Endodermal cell (in vitro differentiated cells): Measurements from ENCODE around the gene EIF4E3. TPM values are rescaled to one million over a fixed set of nuclear protein-coding genes. Genes with fewer than 3 reads are reported as not detected.

Experiments
- DNase-seq: peaks from one replicate; pipeline ENCODE4 v3.0.0-alpha.2; 2017
- H3K27ac ChIP-seq: 2 replicates; pipeline ENCODE4 v1.5.1; 2013; ENCODE audit warnings: mild to moderate bottlenecking, low read depth, low read length, moderate library complexity
- H3K27me3 ChIP-seq: 2 replicates; pipeline ENCODE4 v1.6.1; 2013; ENCODE audit warnings: mild to moderate bottlenecking, low read length, moderate library complexity; ENCODE audit not compliant: insufficient read depth, control insufficient read depth, poor library complexity, severe bottlenecking
- H3K36me3 ChIP-seq: 2 replicates; pipeline ENCODE4 v1.7.0; 2013; ENCODE audit warnings: mild to moderate bottlenecking, low read length, moderate library complexity; ENCODE audit not compliant: control insufficient read depth, insufficient read depth
- H3K4me1 ChIP-seq: one replicate; pipeline ENCODE4 v1.7.0; 2013; ENCODE audit warnings: low read length; ENCODE audit not compliant: control insufficient read depth, insufficient read depth
- H3K4me3 ChIP-seq: 2 replicates; pipeline ENCODE4 v1.5.1; 2013; ENCODE audit warnings: mild to moderate bottlenecking, low read length, moderate library complexity
- H3K9ac ChIP-seq: 2 replicates; pipeline ENCODE4 v1.6.1; 2013; ENCODE audit warnings: mild to moderate bottlenecking, low read length, moderate library complexity; ENCODE audit not compliant: poor library complexity, severe bottlenecking; ENCODE audit errors: extremely low read depth
- H3K9me3 ChIP-seq: 2 replicates; pipeline ENCODE4 v1.6.1; 2013; ENCODE audit warnings: mild to moderate bottlenecking, low read length, moderate library complexity; ENCODE audit not compliant: control insufficient read depth
- H3K27ac Mint-ChIP-seq: 2 replicates; pipeline ENCODE4 v1.8.0; 2020; ENCODE audit warnings: mixed read lengths
- H3K27me3 Mint-ChIP-seq: 2 replicates; pipeline ENCODE4 v1.8.0; 2021; ENCODE audit warnings: mild to moderate bottlenecking, mixed read lengths; ENCODE audit not compliant: insufficient read depth
- H3K36me3 Mint-ChIP-seq: 2 replicates; pipeline ENCODE4 v1.8.0; 2020; ENCODE audit warnings: low read depth, mixed read lengths
- H3K4me1 Mint-ChIP-seq: 2 replicates; pipeline ENCODE4 v1.8.0; 2020; ENCODE audit warnings: mixed read lengths
- H3K4me3 Mint-ChIP-seq: 2 replicates; pipeline ENCODE4 v1.8.0; 2020; ENCODE audit warnings: mild to moderate bottlenecking, moderate library complexity, mixed read lengths
- H3K9me3 Mint-ChIP-seq: 2 replicates; pipeline ENCODE4 v1.8.0; 2020; ENCODE audit warnings: mild to moderate bottlenecking, mixed read lengths
- CTCF ChIP-seq: fragments of 200-600 bp; sonication (generic); conservative IDR thresholded peaks from 2 replicates; pipeline ENCODE4 v1.5.0; 2021; ENCODE audit warnings: antibody characterized with exemption, mild to moderate bottlenecking
- WGBS, 2 experiments: methylation state at CpG; one replicate each; pipeline versions ENCODE4 v1.1.5 to v1.1.7; 2013; ENCODE audit warnings: missing lambda C conversion rate in 2 of 2, mixed read lengths in 1 of 2; ENCODE audit not compliant: insufficient coverage in 1 of 2, insufficient read length in 1 of 2; 5-methylcytosine and 5-hydroxymethylcytosine counted together
- total RNA-seq, 2 donors: library from RNA; stranded (reverse); fragmentation: NEBNext Ultra II Directional in 1 of 2; extraction: Animal tissue kit (Norgen Biotek cat#: 25700) in 1 of 2; gene quantifications; 2 replicates in 1 of 2; 3 replicates in 1 of 2; pipeline ENCODE4 v1.2.1, GENCODE V29; 2021

Gene EIF4E3
- total RNA-seq, 2 donors from 2014 or later, result 1.9 to 5.5 TPM

- Mint-ChIP-seq H3K36me3 (no peaks in the 10 kb centered on the region), H3K27ac (no peak overlapping the region), H3K4me1 (peaks cover 26% of the 10 kb centered on the region), H3K27me3 (no peaks in the 10 kb centered on the region), H3K4me3 (no peak overlapping the region), H3K9me3 (no peaks in the 10 kb centered on the region)
- Histone ChIP-seq H3K27ac (no peak overlapping the region), H3K4me3 (no peak overlapping the region), H3K9me3 (no peaks in the 10 kb centered on the region), H3K9ac (no peak overlapping the region), H3K4me1 (no peaks in the 10 kb centered on the region), H3K36me3 (no peaks in the 10 kb centered on the region), H3K27me3 (no peaks in the 10 kb centered on the region)
- no peak for DNase-seq
- WGBS, 2 experiments, result 88 to 91% methylated on average over 5 to 6 of the region's 6 CpGs
- no peak for TF ChIP-seq CTCF
Observed at GRCh38 chr3:71651625-71652024, 73.6 kb downstream of the EIF4E3 start.

- H3K27me3 Mint-ChIP-seq, result no peaks in the 10 kb centered on the region
- no peak overlapping the region for H3K4me3 Mint-ChIP-seq
- Histone ChIP-seq H3K36me3 (no peaks in the 10 kb centered on the region), H3K9me3 (no peaks in the 10 kb centered on the region), H3K4me3 (no peak overlapping the region), H3K4me1 (no peaks in the 10 kb centered on the region), H3K27ac (no peak overlapping the region), H3K27me3 (no peaks in the 10 kb centered on the region), H3K9ac (no peak overlapping the region)
- 92 to 97% methylated on average over 4 to 5 of the region's 5 CpGs for WGBS, 2 experiments
- no peak for DNase-seq
- H3K9me3 Mint-ChIP-seq, result no peaks in the 10 kb centered on the region
- peaks cover 26% of the 10 kb centered on the region for H3K4me1 Mint-ChIP-seq
- H3K36me3 Mint-ChIP-seq, result no peaks in the 10 kb centered on the region
- no peak for TF ChIP-seq CTCF
- H3K27ac Mint-ChIP-seq, result no peak overlapping the region
Observed at GRCh38 chr3:71650372-71650771, 74.8 kb downstream of the EIF4E3 start.

GRCh38 chr3:71649757-71650156 lies 75.4 kb downstream of the EIF4E3 start:
- Mint-ChIP-seq H3K4me3 (no peak overlapping the region), H3K9me3 (no peaks in the 10 kb centered on the region), H3K27ac (no peak overlapping the region), H3K27me3 (no peaks in the 10 kb centered on the region), H3K4me1 (peaks cover 25% of the 10 kb centered on the region), H3K36me3 (no peaks in the 10 kb centered on the region)
- H3K36me3 ChIP-seq, result no peaks in the 10 kb centered on the region
- no peak overlapping the region for H3K9ac ChIP-seq
- DNase-seq, result no peak
- no peaks in the 10 kb centered on the region for H3K4me1 ChIP-seq
- no peaks in the 10 kb centered on the region for H3K27me3 ChIP-seq
- TF ChIP-seq CTCF, result no peak
- no peak overlapping the region for H3K27ac ChIP-seq
- no peak overlapping the region for H3K4me3 ChIP-seq
- H3K9me3 ChIP-seq, result no peaks in the 10 kb centered on the region
- WGBS, 2 experiments, result 82 to 100% methylated on average over 1 to 5 of the region's 6 CpGs
